K562 (cell line): Measurements from ENCODE around the gene XPR1. TPM values are rescaled to one million over a fixed set of nuclear protein-coding genes. Genes with fewer than 3 reads are reported as not detected.

Experiments used
- ETV1 ChIP-seq: fragments of 450-650 bp; conservative IDR thresholded peaks from 2 replicates; pipeline ENCODE4 v1.6.1; 2016; ENCODE audit warnings: missing genetic modification characterization, control low read depth, low read depth, missing compliant biosample characterization
- ETV6 ChIP-seq, 3 experiments: fragments of 150-350 bp in 1 of 3; sonication (generic) in 1 of 3; formaldehyde crosslinking in 1 of 3; IDR thresholded peaks; 2 replicates each; pipeline versions ENCODE4 v1.6.1 to v1.8.0; 2014 to 2022; ENCODE audit warnings: borderline replicate concordance in 2 of 3, low read depth in 2 of 3, antibody characterized with exemption in 1 of 3, low read length in 1 of 3, mild to moderate bottlenecking in 1 of 3, missing genetic modification reagents in 1 of 3
- MAFF ChIP-seq: IDR thresholded peaks from 2 replicates; pipeline ENCODE4 v1.6.1; 2012; ENCODE audit warnings: low read length, improper control_type of control experiment
- NCOA6 ChIP-seq: fragments of 450-650 bp; IDR thresholded peaks from 2 replicates; pipeline ENCODE4 v1.6.1; 2017; ENCODE audit warnings: mild to moderate bottlenecking
- SIN3A ChIP-seq, 2 experiments: fragments of 150-350 bp in 1 of 2; IDR thresholded peaks; 2 replicates each; pipeline ENCODE4 v1.6.1; 2011 to 2016; ENCODE audit warnings: borderline replicate concordance in 2 of 2, low read depth in 2 of 2, low read length in 2 of 2, mild to moderate bottlenecking in 2 of 2, moderate library complexity in 2 of 2; ENCODE audit not compliant: control insufficient read depth in 1 of 2
- SMAD3 ChIP-seq: fragments of 450-650 bp; formaldehyde crosslinking; conservative IDR thresholded peaks from 2 replicates; pipeline ENCODE4 v1.4.0; 2020; ENCODE audit warnings: mild to moderate bottlenecking
- SMARCA5 ChIP-seq: fragments of 450-650 bp; IDR thresholded peaks from 2 replicates; pipeline ENCODE4 v1.6.1; 2016
- SP1 ChIP-seq: sonication (generic); formaldehyde crosslinking; IDR thresholded peaks from 2 replicates; pipeline ENCODE4 v1.8.1; 2022; ENCODE audit warnings: mild to moderate bottlenecking, missing genetic modification reagents
- SRF ChIP-seq, 2 experiments: fragments of 250-450, 450-650 bp in 1 of 2; sonication (Bioruptor Pico) in 1 of 2; sonication (generic) in 1 of 2; formaldehyde crosslinking; IDR thresholded peaks; 2 replicates each; pipeline versions ENCODE4 v1.5.0 to v1.5.1; 2020 to 2022; ENCODE audit warnings: mild to moderate bottlenecking in 1 of 2, missing genetic modification reagents in 1 of 2
- SUPT5H ChIP-seq: fragments of 450-650 bp; IDR thresholded peaks from 2 replicates; pipeline ENCODE4 v1.6.1; 2016
- TCF3 ChIP-seq: sonication (generic); formaldehyde crosslinking; IDR thresholded peaks from 2 replicates; pipeline ENCODE4 v1.4.0; 2020; ENCODE audit warnings: mild to moderate bottlenecking, missing genetic modification reagents
- TRIM24 ChIP-seq, 2 experiments: fragments of 450-650 bp; IDR thresholded peaks; 2 replicates each; pipeline ENCODE4 v1.6.1; 2016
- ZFP30 ChIP-seq: fragments of 250-450 bp; sonication (Bioruptor Pico); IDR thresholded peaks from 2 replicates; pipeline ENCODE4 v1.8.0; 2022; ENCODE audit warnings: moderate library complexity, mild to moderate bottlenecking, inconsistent platforms, borderline replicate concordance
- polyA plus RNA-seq, 8 experiments: library from polyadenylated mRNA; depleted of rRNA in 4 of 8; stranded (reverse) in 5 of 8; unstranded in 3 of 8; fragments of >200 nt; fragmentation: Nextera tagmentation in 2 of 8; fragmentation: Illumina TruSeq in 1 of 8; extraction: Ambion mirVana in 2 of 8; extraction: Trizol in 1 of 8; gene quantifications; 2 replicates each; pipeline versions ENCODE4 v1.2.1 to v1.2.3, GENCODE V29; 2011 to 2014; ENCODE audit warnings: inconsistent platforms in 1 of 8, missing spikeins in 1 of 8
- total RNA-seq, 7 experiments: library from RNA; depleted of rRNA in 6 of 7; stranded (reverse); fragments of >200 nt in 6 of 7; fragmentation: Illumina TruSeq in 2 of 7; extraction: Trizol in 2 of 7; gene quantifications; 2 replicates each; pipeline versions ENCODE4 v1.2.1 to v1.2.3, GENCODE V29; 2011 to 2021; ENCODE audit warnings: low replicate concordance in 1 of 7
- TF ChIP-seq, protein P1 (sequence below): sonication (generic); formaldehyde crosslinking; IDR thresholded peaks from 2 replicates; pipeline ENCODE4 v1.8.0; 2022; ENCODE audit warnings: missing genetic modification reagents, mild to moderate bottlenecking, borderline replicate concordance
- TF ChIP-seq, protein P2 (sequence below), 2 experiments: fragments of 450-650 bp; IDR thresholded peaks; 2 replicates each; pipeline ENCODE4 v1.6.1; 2018; ENCODE audit warnings: mild to moderate bottlenecking in 2 of 2, low read depth in 1 of 2; ENCODE audit not compliant: partially characterized antibody in 2 of 2
- TF ChIP-seq, protein P3 (sequence below), 3 experiments: fragments of 200-800 bp in 1 of 3; fragments of 250-450 bp in 1 of 3; fragments of 450-650 bp in 1 of 3; sonication (Bioruptor Pico) in 1 of 3; sonication (Bioruptor generic) in 1 of 3; formaldehyde crosslinking in 1 of 3; IDR thresholded peaks; 2 replicates each; pipeline versions ENCODE4 v1.6.1 to v1.8.0; 2016 to 2022; ENCODE audit warnings: mild to moderate bottlenecking in 2 of 3, missing genetic modification characterization in 2 of 3, missing compliant biosample characterization in 1 of 3, moderate library complexity in 1 of 3

The XPR1 gene
- total and polyA plus RNA-seq, 9 of the 15 experiments (the other 6 are each of a cell fraction or from before 2014, with no cell fraction given) = 3.0 to 66.2 (median 38.6) TPM

- no peak for TF ChIP-seq ETV1
- no peak for TF ChIP-seq SP1
- TF ChIP-seq, protein P1, sequence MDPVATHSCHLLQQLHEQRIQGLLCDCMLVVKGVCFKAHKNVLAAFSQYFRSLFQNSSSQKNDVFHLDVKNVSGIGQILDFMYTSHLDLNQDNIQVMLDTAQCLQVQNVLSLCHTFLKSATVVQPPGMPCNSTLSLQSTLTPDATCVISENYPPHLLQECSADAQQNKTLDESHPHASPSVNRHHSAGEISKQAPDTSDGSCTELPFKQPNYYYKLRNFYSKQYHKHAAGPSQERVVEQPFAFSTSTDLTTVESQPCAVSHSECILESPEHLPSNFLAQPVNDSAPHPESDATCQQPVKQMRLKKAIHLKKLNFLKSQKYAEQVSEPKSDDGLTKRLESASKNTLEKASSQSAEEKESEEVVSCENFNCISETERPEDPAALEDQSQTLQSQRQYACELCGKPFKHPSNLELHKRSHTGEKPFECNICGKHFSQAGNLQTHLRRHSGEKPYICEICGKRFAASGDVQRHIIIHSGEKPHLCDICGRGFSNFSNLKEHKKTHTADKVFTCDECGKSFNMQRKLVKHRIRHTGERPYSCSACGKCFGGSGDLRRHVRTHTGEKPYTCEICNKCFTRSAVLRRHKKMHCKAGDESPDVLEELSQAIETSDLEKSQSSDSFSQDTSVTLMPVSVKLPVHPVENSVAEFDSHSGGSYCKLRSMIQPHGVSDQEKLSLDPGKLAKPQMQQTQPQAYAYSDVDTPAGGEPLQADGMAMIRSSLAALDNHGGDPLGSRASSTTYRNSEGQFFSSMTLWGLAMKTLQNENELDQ (CRISPR knock-in tag) = no peak
- no peak for TF ChIP-seq NCOA6
- TF ChIP-seq SMARCA5 = no peak
- no peak for TF ChIP-seq SMAD3 (CRISPR knock-in tag)
- no peak for TF ChIP-seq ETV6 (IDR thresholded peaks at IDR 0.05; ENCODE audit: borderline replicate concordance in 1 of 2, low read depth in 2 of 2, low read length in 1 of 2)
- no peak for TF ChIP-seq ETV6 (CRISPR knock-in tag; IDR thresholded peaks at IDR 0.05; ENCODE audit: borderline replicate concordance)
- TF ChIP-seq SIN3A (IDR thresholded peaks at IDR 0.05; ENCODE audit: borderline replicate concordance in 2 of 2, control insufficient read depth in 1 of 2, low read depth in 2 of 2, low read length in 2 of 2) = no peak
- TF ChIP-seq TRIM24 (IDR thresholded peaks at IDR 0.05) = peak in 1 of 2 experiments; percentile 62; a peak in 2 of 4 replicates
- TF ChIP-seq MAFF = no peak
- TF ChIP-seq, protein P2, sequence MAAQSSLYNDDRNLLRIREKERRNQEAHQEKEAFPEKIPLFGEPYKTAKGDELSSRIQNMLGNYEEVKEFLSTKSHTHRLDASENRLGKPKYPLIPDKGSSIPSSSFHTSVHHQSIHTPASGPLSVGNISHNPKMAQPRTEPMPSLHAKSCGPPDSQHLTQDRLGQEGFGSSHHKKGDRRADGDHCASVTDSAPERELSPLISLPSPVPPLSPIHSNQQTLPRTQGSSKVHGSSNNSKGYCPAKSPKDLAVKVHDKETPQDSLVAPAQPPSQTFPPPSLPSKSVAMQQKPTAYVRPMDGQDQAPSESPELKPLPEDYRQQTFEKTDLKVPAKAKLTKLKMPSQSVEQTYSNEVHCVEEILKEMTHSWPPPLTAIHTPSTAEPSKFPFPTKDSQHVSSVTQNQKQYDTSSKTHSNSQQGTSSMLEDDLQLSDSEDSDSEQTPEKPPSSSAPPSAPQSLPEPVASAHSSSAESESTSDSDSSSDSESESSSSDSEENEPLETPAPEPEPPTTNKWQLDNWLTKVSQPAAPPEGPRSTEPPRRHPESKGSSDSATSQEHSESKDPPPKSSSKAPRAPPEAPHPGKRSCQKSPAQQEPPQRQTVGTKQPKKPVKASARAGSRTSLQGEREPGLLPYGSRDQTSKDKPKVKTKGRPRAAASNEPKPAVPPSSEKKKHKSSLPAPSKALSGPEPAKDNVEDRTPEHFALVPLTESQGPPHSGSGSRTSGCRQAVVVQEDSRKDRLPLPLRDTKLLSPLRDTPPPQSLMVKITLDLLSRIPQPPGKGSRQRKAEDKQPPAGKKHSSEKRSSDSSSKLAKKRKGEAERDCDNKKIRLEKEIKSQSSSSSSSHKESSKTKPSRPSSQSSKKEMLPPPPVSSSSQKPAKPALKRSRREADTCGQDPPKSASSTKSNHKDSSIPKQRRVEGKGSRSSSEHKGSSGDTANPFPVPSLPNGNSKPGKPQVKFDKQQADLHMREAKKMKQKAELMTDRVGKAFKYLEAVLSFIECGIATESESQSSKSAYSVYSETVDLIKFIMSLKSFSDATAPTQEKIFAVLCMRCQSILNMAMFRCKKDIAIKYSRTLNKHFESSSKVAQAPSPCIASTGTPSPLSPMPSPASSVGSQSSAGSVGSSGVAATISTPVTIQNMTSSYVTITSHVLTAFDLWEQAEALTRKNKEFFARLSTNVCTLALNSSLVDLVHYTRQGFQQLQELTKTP (IDR thresholded peaks at IDR 0.05; ENCODE audit: low read depth in 1 of 2, partially characterized antibody in 2 of 2) = no peak
- TF ChIP-seq ZFP30 = no peak
- TF ChIP-seq SRF (CRISPR knock-in tag; IDR thresholded peaks at IDR 0.05) = no peak
- no peak for TF ChIP-seq SUPT5H
- TF ChIP-seq, protein P3, sequence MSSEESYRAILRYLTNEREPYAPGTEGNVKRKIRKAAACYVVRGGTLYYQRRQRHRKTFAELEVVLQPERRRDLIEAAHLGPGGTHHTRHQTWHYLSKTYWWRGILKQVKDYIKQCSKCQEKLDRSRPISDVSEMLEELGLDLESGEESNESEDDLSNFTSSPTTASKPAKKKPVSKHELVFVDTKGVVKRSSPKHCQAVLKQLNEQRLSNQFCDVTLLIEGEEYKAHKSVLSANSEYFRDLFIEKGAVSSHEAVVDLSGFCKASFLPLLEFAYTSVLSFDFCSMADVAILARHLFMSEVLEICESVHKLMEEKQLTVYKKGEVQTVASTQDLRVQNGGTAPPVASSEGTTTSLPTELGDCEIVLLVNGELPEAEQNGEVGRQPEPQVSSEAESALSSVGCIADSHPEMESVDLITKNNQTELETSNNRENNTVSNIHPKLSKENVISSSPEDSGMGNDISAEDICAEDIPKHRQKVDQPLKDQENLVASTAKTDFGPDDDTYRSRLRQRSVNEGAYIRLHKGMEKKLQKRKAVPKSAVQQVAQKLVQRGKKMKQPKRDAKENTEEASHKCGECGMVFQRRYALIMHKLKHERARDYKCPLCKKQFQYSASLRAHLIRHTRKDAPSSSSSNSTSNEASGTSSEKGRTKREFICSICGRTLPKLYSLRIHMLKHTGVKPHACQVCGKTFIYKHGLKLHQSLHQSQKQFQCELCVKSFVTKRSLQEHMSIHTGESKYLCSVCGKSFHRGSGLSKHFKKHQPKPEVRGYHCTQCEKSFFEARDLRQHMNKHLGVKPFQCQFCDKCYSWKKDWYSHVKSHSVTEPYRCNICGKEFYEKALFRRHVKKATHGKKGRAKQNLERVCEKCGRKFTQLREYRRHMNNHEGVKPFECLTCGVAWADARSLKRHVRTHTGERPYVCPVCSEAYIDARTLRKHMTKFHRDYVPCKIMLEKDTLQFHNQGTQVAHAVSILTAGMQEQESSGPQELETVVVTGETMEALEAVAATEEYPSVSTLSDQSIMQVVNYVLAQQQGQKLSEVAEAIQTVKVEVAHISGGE (CRISPR knock-in tag; IDR thresholded peaks at IDR 0.05) = no peak
- TF ChIP-seq TCF3 (CRISPR knock-in tag) = peak; percentile 61
Observed at GRCh38 chr1:180815188-180815587, 183.4 kb downstream of the XPR1 start (continued).
